A549 treated with DMSO at 1 μM for 4 hours (cell line): ENCODE results near the gene PDZD11. TPM values are rescaled to one million over a fixed set of nuclear protein-coding genes. Genes with fewer than 3 reads are reported as not detected.

Experiments
- total RNA-seq: library from RNA; stranded (reverse); fragments of 200-300 nt; extraction: Qiagen RNA extraction; gene quantifications from 5 replicates; pipeline ENCODE4 v1.2.3, GENCODE V29; 2022; ENCODE audit warnings: low read depth

Gene PDZD11
- total RNA-seq = 86.7 to 108 TPM (median 89.1 TPM) in 5 replicates

GRCh38 chrX:70289793-70290770 lies at the start of gene PDZD11, which contains the start of gene KIF4A:
Gene PDZD11 (minus strand): TSS chrX:70289927. CDS start chrX:70289341, 586 bp downstream.
Gene KIF4A (plus strand): TSS chrX:70290104. CDS start chrX:70290459, 355 bp downstream.

GRCh38 chrX:70281951-70282350 lies 7.8 kb downstream of the PDZD11 start, which contains the start of gene RAB41:
Gene RAB41 (plus strand): TSS chrX:70282172. CDS start chrX:70282218, 46 bp downstream.

GRCh38 chrX:70268034-70268433 lies 21.7 kb downstream of the PDZD11 start, which contains the start of gene ARR3:
Gene ARR3 (plus strand): TSS chrX:70268334. CDS start chrX:70269386, 1,052 bp downstream.

GRCh38 chrX:70260104-70260503 lies 29.6 kb downstream of the PDZD11 start, which contains the start of gene P2RY4:
Gene P2RY4 (minus strand): TSS chrX:70260204. CDS start chrX:70259624, 580 bp downstream.

Other genes with a start within 250 kb of the PDZD11 start
- not detected in 5 replicates for gene AWAT2, start 240.0 kb downstream of the PDZD11 start, total RNA-seq
- gene OTUD6A, start 227.5 kb downstream of the PDZD11 start, total RNA-seq = not detected in 5 replicates
- gene IGBP1, start 156.5 kb downstream of the PDZD11 start, total RNA-seq = 57.9 to 70.7 TPM (median 66.1 TPM) in 5 replicates
- not detected in 5 replicates for gene DGAT2L6, start 112.4 kb downstream of the PDZD11 start, total RNA-seq
- not detected in 5 replicates for gene AWAT1, start 55.3 kb downstream of the PDZD11 start, total RNA-seq
- 0.05 TPM in 1 of 5 replicates, not detected in the others for gene P2RY4, start 29.7 kb downstream of the PDZD11 start, total RNA-seq
- not detected in 5 replicates for gene ARR3, start 21.6 kb downstream of the PDZD11 start, total RNA-seq
- not detected in 5 replicates for gene RAB41, start 7.8 kb downstream of the PDZD11 start, total RNA-seq
- gene KIF4A, start 177 bp upstream of the PDZD11 start, total RNA-seq = 23.3 to 32.5 TPM (median 31.5 TPM) in 5 replicates
- 0.03 to 0.06 TPM in 2 of 5 replicates, not detected in the others for gene GDPD2, start 133.4 kb upstream of the PDZD11 start, total RNA-seq
- gene DLG3, start 154.9 kb upstream of the PDZD11 start, total RNA-seq = 1.9 to 4.2 TPM (median 2.3 TPM) in 5 replicates